ENCODE results near the gene PRDX5.

PRDX5 gene

GRCh38 chr11:64340671-64341335 is 22.9 kb downstream of the PRDX5 start:
- DNase-seq (ENCODE audit: insufficient read length, low spot score) (no peak), FAIRE-seq (no peak)
- no peak for TF ChIP-seq CTCF (IDR thresholded peaks at IDR 0.05; ENCODE audit: insufficient read depth, missing control alignments)

DNA sequence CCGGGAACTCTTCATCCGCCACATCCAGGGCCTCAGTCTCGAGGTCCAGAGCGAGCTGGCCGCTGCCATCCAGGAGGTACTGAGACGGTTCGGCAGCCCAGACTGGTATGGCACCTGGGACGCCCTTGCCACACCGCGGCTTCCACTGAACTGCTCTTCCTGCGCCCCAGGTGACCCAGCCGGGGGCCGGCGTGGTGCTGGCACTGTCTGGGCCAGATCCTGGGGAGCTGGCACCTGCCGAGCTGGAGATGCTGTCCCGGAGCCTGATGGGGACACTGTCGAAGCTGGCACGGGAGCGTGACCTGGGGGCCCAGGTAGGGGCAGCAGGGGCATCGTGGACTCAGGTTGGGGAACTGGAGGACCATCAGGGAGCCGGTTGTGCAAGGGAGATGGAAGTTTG is 23.5 kb downstream of the PRDX5 start:
- no peak for DNase-seq (ENCODE audit: insufficient read length, low spot score)
- no peak for TF ChIP-seq CTCF (IDR thresholded peaks at IDR 0.05; ENCODE audit: insufficient read depth, missing control alignments)
- no peak for FAIRE-seq

DNA sequence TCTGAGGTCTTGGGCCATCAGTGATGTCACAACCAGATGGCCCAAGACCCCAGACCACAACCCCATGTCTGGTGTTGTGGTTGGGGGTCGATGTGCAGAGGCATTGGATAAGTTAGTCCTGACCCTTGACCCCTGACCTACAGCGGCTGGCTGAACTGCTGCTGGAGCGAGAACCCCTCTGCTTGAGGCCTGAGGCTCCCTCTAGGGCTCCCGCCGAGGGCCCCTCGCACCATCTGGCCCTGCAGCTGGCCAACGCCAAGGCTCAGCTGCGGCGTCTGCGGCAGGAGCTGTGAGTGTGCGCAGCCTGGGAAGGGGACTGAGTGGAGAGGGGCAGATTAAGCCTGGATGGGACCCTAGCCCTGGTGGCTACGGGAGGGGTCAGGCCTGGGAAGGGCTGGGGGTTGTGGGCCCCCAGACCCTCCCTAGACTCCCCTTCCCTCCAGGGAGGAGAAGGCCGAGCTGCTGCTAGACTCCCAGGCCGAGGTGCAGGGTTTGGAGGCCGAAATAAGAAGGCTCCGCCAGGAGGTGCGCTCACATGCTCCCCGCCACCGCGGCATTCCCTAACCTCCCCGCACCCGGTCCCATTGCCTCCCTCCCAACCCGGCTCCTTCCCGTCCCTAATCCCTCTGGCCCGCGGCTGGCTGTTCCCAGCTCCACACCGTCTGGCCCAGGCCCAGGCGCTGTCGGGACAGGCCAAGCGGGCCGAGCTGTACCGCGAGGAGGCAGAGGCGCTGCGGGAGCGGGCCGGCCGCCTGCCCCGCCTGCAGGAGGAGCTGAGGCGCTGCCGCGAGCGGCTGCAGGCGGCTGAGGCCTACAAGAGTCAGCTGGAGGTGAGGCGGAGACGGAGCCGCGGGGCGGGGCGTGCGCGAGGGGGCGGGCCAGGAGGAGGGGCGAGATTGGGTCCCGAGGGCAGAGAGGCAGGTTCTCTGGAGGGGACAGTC is 24.2 kb downstream of the PRDX5 start:
- peak; percentile 26 for TF ChIP-seq CTCF (IDR thresholded peaks at IDR 0.05; ENCODE audit: insufficient read depth, missing control alignments)
- FAIRE-seq, result no peak
- peak; percentile 95 for DNase-seq (ENCODE audit: insufficient read length, low spot score)

DNA sequence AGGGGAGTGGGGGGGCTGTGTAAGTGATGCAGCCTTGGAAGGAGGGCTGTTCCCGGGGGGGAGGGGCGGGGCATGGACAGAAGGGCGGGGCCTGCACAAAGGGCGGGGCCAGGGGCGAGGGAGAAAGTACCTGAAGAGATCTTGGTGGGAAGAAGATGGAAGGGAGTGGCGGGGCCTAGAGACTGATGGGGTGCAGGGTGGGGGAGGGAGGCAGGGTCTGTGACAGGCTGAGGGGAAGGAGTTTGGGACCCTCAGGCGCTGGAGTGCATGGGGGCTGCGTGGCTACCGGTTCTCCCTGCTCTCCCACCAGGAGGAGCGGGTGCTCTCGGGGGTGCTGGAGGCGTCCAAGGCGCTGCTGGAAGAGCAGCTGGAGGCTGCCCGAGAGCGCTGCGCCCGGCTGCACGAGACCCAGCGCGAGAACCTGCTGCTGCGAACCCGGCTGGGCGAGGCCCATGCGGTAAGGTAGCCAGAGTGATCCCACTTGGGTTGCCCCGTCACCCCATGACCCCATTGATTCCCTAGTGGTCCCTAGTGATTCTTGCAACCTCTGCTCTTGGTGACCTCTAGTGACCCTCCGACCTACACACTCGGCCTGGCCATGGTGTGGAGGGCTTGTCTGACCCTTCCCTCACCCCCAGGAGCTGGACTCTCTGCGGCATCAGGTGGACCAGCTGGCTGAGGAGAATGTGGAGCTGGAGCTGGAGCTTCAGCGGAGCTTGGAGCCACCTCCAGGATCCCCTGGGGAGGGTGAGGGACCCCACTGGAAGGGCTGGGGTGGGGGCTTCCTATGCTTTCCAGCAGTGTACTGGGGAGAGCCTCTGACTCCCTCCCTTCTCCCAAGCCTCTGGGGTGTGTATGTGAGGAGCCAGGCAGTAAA is 25.2 kb downstream of the PRDX5 start:
- DNase-seq (ENCODE audit: insufficient read length, low spot score), result peak; percentile 90
- TF ChIP-seq CTCF (IDR thresholded peaks at IDR 0.05; ENCODE audit: insufficient read depth, missing control alignments), result no peak
- no peak for FAIRE-seq

DNA sequence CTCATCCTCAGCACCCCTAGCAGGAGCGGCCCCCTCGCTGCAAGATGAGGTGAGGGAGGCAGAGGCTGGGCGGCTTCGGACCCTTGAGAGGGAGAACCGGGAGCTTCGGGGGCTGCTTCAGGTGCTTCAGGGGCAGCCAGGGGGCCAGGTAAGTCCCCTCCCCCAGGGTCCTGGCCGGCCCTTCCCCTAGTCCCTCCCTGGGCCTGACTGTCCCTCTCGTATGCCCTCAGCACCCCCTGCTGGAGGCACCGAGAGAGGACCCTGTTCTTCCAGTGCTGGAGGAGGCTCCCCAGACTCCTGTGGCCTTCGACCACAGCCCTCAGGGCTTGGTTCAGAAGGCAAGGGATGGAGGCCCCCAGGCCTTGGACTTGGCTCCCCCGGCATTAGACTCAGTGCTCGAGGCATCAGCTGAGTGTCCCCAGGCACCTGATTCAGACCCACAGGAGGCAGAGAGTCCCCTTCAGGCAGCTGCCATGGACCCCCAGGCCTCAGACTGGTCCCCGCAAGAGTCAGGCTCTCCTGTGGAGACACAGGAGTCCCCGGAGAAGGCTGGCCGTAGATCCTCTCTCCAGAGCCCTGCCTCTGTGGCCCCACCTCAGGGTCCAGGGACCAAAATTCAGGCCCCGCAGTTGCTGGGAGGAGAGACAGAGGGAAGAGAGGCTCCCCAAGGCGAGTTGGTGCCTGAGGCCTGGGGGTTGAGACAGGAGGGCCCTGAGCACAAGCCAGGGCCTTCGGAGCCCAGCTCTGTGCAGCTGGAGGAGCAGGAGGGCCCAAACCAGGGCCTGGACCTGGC is 26.0 kb downstream of the PRDX5 start:
- FAIRE-seq, result no peak
- TF ChIP-seq CTCF (IDR thresholded peaks at IDR 0.05; ENCODE audit: insufficient read depth, missing control alignments), result peak; percentile 18
- peak; percentile 79 for DNase-seq (ENCODE audit: insufficient read length, low spot score)

- no peak for FAIRE-seq
- TF ChIP-seq CTCF (IDR thresholded peaks at IDR 0.05; ENCODE audit: insufficient read depth, missing control alignments), result no peak
- DNase-seq (ENCODE audit: insufficient read length, low spot score), result no peak
Measured at GRCh38 chr11:64344787-64345186, 26.9 kb downstream of the PRDX5 start.

All from D721Med (cell line).